GM21515 (cell line): ENCODE results near the gene EMX1.

Experiments used
- ATAC-seq: cut with Tn5 transposase; IDR thresholded peaks from one replicate; pipeline ENCODE4 v1.9.1; 2021; ENCODE audit not compliant: unreplicated experiment

Gene EMX1

DNA sequence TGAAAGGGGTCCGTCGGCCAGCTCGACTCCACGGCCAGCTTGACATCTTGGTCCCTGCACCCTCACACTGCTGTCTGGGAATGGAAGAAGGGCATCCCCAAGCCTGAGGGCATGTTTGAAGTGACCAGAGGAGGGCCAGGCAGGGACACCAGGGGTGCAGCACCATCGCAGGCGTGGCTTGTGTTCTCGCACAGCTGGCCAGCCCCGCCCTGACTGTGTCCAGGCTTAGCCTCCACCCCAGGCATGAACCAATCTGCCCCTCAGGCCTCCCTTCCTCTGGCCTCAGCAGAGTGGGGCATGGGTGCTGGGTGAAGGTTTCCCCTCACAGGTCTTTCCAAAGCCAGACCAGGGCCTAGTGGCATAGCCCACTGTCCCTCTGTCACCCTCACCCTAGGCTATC is 25.0 kb downstream of the EMX1 start:
- ATAC-seq = no peak

DNA sequence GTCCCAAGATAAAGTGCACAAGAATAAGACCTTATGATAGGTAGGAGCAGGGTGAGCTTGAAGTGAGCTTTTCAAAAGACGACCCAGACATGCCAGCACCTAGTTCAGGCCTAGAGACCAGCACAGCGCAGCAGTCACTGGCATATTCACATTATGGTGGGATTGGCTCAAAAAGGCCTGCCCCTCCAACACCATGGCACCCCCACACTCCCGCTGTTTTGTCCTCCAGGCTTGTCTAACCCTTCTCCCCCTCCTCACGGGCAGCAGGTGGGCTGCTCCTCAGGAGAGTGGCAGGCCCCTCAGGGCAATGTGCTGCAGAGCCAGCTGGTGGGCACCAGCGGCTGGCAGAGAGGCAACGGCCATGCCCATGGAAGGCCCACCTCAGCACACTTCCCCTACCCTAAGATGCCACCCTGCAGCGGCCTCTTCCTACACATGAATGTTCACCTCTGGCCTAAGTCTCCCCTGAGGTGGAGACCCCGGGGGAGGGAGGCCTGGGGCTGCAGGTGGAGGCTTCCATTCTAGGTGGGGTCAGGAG is 25.6 kb downstream of the EMX1 start:
- no peak for ATAC-seq

DNA sequence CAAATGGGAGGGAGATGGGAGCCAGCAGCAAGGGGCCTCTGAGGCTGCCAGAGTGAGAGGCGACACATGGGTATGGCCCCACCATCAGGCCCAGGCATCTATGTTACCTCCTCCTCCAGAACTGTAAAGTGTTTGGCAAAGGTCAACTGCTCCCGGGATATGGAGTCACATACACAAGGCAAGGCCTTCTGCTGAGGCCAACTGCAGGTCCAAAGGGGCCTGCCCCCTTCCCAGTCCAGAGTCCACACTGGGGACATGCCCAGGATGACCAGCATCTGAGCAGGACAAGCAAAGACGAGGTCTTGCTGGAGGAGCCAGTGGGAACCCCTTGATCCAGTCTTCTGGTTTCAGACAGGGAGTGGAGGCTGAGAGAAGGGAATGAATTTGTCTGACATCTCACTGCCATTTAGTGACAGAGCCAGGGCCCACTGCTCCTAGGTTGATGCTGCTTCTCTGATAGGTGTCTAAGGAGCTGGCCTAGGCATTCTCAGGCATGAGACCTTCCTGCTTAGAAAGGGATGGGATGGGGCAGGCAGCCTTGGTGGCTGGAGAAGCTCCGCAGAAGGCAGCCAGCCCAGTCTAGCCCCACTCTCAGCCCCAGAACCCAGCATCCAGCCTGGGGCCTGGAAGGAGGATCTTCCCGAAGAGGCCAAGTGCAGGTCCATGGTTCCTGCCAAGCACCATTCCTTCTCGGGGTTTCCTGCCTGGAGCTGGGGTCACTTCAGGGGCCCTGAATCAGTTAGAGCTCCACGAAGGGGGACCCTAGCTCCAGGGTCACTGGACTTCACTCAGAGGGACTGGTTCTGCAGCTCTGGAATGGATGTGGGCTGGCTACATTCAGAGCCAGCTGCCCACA is 26.4 kb downstream of the EMX1 start:
- ATAC-seq = no peak

DNA sequence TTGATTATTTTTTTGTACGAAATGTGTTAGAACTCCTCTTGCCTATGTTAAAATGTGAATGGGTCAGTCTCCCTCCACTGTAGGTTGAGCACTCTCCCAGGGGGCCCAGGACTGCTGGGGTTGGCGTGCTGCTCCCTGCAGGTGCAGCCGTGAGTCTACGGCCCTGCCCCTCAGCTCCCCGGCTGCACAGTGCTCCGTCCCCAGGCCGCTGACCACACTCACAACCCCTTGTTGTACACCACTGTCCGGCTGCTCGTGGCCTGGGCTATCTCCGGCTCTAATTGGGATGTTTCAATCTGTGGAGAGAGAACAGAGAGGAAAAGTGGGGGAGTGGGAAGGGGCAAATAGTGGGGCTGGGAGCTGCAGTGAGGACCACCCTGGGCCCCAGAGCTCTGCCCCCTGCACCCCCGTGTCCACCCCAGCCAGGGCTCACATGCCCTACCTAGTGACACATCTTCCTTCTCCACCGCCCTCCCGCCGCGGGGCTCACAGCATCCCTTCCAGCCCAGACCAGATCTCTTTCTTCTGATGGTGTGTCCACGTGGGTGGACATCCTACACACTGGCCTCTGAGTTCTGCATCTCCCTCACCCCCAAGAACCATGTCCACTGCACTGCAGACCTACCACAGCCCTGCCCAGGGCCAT is 27.6 kb downstream of the EMX1 start:
- no peak for ATAC-seq

DNA sequence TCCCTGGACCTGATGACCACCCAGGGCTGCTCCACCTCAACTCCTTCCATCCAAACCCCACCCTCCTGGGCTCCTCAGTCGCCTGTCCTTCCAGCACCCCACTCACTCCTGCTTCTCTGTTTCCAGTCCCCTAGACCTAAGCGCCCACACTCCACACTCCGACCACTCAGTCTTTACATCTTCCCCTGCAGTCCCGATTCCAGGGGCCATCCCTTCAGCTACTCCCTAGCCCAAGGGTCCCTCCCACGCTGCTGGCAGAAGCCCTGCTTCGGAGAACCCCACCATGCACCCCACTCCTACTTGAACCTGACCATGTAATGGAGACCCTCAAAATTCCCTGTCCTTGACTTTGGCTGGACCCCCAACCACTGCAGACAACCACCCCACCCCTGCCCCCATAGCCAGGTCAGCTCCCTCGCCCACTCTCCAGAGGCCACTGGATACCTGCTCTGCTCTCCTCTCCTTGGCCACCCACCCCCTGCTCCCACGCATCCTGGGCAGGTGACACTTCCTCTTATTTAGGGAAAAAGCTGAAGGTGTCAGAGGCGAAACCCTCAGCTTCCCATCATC is 28.2 kb downstream of the EMX1 start:
- ATAC-seq = no peak

DNA sequence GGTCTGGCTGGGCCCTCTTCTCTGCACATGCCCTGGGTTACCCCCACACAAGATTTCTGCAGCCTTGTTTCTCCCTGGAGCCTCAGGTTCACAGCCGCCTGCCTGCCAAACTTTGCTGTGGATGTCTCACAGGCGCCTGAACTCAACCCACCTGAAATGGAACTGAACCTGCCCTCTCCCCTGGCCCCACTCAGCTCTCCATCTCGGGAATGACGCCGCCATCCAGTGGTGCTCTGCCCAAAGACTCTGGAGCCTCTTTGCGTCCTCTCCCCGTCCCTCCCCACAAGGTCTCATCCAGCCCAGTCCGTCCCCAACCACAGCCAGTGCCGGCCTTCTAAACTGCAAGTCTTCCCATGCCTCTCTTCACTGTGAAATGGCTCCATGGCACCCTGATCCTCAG is 29.1 kb downstream of the EMX1 start:
- no peak for ATAC-seq

DNA sequence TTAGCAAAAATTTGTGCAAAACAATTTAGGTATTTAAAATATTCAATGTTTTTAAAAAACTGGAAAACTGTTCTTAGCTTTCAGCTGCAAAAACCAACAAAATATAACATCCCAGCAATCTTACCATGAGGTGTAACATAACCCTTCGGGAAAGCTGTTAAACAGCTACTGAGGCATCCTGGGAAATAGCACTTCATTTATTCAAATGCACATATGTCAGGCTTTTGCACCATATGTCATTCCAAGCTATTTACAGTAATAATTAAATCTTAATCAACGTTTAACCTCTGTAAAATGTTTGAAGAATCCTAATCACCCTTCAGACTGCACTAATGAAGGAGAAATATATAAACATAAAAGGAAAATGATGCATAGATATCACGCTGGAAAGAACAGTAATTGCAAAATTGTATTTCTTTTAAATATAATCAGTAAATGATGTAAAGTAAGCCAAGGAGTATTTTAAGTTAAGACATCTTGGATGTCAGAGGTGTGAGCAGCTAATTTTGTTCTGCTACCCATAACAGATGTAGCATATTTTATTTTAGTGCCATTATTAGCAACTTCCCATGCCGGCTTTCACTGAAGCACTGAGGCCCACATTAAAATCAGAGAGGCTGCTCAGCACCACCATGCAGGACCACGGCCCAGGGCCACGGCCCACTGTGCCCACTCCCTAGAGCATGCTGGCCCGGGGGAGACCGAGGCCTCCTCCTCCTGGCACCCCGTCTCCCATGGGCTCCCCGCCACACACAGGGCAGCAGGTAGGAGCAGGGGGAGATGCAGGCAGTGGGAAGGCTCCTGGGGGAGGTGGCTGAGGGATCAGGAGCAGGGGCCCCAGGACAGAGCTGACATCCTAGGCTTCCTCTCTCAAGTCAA is 30.9 kb downstream of the EMX1 start:
- no peak for ATAC-seq

DNA sequence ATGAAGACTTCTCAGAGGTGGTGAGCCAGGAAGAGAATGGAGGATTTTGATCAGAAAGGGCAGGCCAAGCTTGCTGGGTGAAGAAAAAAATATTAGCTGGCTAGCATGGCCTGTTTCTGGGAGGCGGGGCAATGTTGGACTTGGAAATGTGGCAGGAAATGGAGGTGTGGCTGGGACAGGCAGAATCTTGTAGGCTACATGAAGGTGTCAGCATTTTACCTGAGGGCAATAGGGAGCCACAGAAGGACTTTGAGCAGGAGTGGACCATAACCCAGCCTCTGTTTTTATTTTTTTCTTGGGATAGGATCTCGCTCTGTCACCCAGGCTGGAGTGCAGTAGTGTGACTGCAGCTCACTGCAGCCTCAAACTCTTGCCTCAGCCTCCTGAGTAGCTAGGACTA is 31.7 kb downstream of the EMX1 start:
- no peak for ATAC-seq

DNA sequence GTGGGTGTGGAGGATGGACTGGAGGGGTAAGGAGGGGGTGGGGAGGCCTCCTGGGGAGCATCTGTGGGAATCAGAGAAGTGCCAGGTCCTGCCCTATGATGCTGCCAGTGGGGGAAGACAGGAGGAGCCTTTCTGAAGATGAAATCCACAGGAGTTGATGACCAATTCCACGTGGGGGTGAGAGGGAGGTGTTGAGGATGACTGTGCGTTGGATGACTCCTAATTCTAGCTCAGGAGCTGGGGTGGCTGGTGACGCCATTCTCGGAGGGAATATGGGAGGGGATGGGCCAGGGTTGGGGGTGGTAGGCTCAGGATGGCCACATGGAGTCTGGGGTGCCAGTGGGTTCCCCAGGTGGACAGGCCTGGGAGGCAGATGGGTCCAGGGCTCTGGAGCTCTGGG is 32.3 kb downstream of the EMX1 start:
- no peak for ATAC-seq

DNA sequence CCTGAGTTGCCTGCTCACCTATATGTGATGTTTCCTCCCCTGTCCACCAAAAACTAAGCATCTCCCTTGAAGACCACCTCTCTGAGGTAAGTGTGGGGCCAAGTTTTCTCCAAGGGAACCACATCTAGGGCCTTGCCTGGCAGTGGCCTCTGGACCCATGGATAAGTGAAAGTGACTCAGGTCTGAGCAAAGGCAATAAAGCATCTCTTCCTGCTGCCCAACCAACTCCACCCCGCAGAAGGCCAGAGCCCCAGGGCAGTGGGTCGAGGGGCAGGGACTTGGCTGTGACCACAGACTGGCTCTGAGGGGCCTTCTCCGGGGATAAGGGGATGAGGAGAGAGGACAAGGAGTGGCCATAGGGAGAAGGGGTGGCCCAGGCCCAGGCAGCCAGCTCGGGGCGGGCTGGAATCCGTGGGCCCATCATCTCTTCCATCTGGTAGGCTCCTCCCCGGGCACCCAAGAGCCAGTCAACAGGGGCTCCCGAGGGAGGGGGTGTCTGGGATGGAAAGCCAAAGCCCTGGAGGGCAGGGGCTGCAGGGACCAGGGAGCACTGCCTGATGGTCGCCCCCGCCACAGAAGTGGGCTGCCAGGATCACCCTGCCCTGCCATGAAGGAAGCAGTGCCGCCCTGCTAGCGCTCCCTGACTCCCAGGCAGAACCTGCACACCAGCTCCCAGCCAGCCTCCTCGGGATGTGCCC is 33.4 kb downstream of the EMX1 start:
- ATAC-seq = no peak

DNA sequence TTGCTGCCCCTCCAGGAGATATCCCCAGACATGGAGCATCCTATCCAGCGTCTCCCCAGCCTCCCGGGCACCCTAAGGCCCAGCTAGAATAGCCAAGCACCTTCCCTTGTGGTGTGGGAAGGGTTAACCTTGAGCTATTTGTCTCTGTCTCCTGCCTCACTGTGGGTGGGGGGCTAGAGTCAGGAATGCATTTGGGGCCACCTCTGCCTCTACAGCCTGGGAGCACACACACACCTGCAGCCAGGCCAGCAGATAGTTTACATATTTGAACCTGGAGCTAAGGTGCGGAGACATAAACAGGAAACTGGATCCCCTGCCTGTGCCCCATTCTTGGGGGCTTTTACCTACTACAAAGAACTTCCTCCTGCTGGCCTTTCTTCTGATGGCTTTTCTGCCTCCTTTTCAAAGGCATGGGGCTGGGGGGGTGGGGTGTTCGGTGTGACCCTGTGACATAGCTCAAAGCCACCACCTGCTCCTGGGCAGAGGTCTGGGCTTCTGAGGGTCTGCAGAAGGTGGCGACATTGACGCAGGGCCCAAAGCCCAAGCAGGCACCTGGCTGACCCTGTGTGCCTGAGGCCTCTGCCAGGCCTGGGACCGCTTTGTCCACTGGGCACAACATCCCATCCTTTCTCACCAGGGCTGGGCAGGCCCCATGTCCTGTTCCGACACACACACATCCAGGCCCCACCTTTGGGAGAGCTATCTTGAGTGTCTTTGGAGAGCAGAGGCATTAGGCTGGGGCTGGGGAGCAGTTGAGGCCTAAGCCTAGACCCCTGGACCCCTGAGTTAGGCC is 34.2 kb downstream of the EMX1 start:
- ATAC-seq = no peak

DNA sequence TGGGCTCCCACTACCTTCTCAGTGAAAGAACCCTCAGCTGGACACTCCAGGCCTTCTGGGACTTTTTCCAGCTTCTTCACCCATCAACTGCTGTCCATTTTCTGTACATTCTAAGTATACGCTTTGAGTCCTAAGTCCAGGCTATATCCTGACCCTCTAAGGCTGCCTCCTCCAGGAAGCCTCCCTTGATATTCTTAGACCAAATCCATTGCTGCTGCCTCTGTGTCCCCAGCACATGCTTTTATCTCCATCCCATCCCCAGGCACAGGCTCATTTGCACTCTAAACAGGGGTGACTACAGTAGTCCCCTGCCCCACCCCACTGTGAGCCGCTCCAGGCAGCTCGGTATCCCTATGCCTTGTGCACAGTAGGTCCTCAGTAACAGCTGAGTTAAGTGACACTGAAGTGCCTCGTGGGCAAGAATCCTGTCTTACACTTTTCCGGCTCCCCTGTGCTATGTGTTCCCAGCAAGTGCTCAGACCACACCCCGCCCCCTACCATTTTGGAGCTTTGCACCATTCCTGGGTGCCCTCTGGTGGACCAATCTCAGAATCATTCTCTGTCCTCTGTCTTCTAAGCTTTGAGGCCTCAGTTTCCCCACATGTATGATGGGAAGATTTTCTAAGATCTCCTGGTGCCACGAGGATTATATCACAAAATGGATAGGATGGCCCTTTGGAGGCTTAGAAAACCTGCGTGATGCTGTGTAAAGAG is 34.9 kb downstream of the EMX1 start:
- ATAC-seq = no peak

DNA sequence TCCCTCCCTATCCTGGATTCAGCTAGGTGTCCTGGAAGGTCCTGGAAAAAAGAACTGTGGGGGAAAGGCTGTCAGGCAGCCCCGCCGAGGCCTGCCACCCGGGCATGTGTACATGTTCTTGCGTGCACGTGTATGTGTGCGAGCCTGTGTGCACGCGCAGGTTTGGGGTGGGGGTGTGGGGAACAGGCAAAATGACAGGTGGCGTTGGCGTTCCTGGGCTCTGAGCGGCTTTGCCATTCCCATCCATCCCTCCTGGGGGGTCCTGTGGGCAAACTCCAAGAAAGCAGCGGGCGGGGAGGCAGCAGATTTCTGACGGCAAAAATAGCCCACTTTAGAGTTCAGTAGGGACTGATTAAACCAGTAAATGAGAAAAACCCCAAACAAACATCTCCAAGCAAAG is 35.6 kb downstream of the EMX1 start:
- ATAC-seq = no peak

DNA sequence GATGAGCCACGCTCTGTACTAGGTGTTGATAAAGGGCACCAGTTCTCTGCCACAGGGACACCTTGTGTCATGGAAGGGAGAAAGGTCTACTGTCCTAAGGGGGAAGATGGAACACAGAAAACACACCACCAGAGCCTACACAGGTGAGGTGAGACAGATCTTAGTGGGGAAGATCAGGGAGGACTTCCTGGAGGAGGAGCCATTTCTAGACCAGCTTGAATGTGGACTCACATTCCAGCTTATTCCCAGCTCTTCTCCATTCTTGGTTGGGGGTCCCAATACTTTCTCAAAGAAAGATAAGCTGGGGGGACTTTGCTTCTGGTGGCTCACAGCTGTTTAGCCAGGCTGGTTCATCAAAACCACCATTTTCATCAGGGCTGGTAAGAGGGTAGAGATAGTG is 36.2 kb downstream of the EMX1 start:
- no peak for ATAC-seq

DNA sequence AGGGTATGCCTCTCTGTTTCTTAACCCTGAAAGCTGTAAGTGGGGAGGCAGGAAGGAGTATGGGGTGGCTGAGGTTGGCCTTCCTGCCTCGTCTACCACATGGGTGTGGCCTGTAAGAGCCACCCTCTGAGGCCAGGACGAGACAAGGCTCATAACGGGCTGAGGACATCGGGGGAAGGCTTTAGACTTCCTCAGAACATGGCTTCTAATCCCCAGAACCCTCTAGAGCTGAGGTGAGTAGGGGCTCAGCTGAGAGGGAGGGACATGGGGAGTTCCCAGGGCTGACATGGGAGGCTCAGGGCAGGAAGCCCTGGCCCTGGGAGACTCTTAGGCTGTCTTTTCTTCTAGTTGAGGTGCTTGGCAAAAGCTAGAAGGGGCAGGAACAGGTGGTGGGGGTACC is 36.7 kb downstream of the EMX1 start:
- no peak for ATAC-seq

DNA sequence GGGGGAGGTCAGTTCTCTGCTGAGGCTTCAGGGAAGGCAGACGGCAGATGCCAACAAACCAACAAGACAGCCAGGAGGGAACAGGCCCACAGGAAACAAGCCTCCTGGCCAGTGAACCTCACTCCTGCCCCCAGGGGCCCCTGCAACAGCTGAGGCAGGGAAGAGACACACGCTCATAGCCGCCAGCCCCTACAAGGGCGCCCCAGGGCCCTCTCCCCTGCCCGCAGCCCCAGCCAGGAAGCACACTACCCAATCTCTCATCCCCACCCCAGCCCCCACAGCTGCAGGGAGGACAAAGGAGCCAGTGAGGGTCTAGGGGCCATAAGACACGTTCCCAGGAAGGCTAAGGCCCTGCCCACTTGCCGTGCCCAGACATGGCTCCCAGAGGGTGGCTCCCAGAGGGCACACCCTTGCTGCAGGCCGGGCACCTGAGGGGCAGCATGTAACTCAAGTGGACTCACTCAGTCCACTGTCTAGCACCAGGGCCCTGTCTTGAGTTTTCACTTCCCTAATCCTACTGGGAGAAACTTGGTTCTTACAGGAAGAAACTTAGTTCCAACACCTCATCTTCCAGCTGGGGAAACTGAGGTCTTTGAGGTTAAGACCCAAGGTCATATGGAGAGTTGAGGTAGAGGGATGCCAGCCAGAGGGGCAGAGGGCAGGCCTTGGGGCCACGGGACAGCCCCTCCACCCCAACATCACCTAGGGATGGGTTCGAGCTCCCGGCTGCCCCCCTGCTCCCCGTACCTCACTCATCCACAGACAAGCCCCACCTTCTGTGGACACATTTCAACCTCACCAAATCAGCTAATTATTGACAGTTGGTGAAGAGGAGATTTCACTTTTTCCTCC is 37.3 kb downstream of the EMX1 start:
- ATAC-seq = no peak

DNA sequence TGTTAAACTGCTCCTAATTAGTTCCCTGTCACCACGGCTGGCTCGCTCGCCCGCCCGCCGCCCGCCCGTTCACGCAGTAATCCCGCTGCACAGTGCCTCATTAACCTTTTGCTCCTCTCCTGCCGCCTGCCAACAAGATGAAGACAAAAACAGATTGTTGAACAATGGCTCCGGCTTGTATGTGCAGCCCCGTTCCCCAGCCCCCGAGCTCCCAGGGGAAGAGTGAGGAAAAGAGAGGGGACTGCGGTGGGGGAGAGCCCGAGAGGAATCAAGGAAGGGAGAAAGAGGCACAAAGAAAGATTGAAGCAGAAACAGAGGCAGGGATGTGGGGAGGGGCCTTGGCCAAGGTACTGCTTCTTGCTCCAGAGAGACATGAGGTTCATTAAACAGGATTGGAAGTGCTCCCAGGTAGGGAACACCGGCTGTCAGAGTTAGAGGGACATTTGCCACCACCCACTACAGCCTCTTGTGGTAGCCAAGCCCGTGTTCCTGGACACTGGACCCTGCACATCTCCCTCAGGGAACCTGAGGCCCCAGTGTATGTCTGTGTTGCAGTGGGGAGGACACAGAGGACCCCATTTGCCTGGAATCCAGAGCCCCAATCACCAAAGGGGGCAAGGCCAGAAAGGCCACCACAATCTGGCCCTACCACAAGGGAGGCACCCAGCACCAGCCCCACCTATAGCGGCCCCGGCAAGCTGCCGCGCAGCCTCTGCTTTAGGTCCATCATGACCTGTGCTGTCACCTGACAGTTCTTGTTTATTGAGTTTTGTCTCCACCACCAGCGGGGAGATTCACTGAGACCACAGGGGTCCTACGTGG is 38.1 kb downstream of the EMX1 start:
- ATAC-seq = no peak
